VCaP (cell line): ENCODE results near the gene TADA2A.

Source experiments
- H3K27ac ChIP-seq: fragments of 450-650 bp; 2 replicates; pipeline ENCODE4 v1.5.1; 2017
- TF ChIP-seq, protein P1 (sequence below): fragments of 450-650 bp; conservative IDR thresholded peaks from 2 replicates; pipeline ENCODE4 v1.5.1; 2017; ENCODE audit warnings: mild to moderate bottlenecking, moderate library complexity

The TADA2A gene

GRCh38 chr17:37494971-37495370, 88.3 kb downstream of the TADA2A start:
- no peak overlapping the region for H3K27ac ChIP-seq
- TF ChIP-seq, protein P1, sequence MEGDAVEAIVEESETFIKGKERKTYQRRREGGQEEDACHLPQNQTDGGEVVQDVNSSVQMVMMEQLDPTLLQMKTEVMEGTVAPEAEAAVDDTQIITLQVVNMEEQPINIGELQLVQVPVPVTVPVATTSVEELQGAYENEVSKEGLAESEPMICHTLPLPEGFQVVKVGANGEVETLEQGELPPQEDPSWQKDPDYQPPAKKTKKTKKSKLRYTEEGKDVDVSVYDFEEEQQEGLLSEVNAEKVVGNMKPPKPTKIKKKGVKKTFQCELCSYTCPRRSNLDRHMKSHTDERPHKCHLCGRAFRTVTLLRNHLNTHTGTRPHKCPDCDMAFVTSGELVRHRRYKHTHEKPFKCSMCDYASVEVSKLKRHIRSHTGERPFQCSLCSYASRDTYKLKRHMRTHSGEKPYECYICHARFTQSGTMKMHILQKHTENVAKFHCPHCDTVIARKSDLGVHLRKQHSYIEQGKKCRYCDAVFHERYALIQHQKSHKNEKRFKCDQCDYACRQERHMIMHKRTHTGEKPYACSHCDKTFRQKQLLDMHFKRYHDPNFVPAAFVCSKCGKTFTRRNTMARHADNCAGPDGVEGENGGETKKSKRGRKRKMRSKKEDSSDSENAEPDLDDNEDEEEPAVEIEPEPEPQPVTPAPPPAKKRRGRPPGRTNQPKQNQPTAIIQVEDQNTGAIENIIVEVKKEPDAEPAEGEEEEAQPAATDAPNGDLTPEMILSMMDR, result no peak

DNA sequence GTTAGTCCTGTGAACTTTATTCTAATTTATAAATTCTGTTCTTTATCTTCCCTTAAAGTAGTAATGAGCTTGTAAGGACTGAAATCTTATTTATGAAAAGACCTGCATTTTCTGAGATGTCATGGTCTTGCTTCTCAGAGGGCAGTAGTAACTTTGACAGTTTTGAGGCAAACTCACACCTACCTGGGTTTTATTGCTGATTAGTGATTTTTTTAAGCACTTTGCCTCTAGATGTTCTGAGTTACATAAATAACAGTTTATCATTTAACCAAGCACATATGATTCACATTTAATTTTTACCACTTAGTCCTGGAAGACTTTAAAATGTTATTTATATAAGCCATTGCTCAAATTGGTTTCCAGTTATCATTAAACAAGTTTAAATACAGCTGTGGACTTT, 93.7 kb downstream of the TADA2A start:
- TF ChIP-seq, protein P1, result no peak
- no peak overlapping the region for H3K27ac ChIP-seq

DNA sequence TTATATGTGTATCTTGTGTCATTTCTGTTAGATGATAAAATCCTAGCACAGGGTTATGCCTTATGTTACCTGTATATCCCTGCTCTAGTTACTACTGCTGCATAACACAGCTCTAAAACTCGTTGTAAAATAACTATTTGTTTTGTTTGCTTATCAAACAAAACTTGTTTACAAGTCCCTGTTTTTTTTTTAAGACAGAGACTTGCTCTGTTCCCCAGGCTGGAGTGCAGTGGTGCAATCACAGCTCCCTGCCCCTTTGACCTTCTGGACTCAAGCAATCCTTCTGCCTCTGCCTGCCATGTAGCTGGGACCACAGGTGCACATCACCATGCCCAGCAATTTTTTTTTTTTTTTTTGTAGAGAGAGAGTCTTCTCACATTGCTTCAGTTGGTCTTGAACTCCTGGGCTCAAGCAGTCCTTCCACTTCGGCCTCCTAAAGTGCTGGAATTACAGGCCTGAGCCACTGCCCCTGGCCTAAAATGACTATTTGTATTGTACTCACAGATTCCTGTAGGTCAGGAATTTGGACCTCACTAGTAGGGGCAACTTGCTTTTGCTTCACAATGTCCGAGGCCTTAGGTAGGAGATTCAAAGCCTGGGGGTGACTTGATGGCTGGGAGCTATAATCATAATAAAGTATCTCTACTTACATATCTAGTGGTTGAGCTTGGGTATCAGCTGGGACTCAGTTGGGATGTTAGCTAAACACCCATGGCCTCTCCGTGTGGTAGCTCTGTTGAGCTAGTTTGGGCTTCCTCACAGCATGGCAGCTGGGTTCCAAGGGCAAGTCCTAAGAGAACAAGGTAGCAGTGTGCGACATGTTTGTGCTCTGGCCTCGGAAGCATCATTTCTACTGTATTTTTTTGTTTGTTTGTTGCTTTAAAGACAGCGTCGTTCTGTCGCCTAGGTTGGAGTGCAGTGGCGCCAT, 95.6 kb downstream of the TADA2A start:
- TF ChIP-seq, protein P1, result no peak
- peak overlapping the region; percentile 60 for H3K27ac ChIP-seq

DNA sequence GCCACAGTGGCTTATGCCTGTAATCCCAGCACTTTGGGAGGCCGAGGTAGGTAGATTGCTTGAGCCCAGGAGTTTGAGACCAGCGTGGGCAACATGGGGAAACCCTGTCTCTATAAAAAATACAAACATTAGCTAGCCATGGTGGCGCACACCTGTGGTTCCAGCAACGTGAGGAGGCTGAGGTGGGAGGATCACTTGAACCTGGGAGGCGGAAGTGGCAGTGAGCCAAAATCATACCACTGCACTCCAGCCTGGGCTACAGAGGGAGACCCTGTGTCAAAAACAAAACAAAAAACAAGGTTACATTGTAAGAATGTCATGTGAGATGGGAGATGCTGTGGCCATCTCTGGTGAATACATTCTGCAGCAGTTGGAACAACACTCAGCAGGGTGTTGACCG, 96.5 kb downstream of the TADA2A start:
- TF ChIP-seq, protein P1, result no peak
- no peak overlapping the region for H3K27ac ChIP-seq

- TF ChIP-seq, protein P1, result no peak
- no peak overlapping the region for H3K27ac ChIP-seq
Measured at GRCh38 chr17:37505333-37505732, 98.6 kb downstream of the TADA2A start.

DNA sequence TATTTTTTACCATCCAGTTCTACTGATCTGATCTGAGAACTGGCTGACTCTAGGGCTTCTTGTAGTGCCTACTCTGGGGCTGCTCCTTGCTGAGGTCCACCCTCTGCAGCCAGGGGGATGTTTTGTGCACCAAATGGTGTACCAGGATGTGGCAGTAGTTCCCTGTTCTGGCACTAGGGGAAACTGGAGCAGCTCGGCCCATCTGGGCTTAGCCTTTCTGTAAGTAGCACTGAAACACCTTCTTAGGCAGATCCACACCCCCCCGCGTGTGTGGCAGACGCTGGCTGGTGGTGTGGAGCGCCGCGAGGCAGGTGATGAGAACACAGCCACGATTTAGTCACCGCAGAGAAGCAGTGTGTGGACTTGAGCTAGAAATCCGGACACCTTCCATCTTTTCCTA, 100.0 kb downstream of the TADA2A start:
- TF ChIP-seq, protein P1, result peak; percentile 73
- H3K27ac ChIP-seq, result 0 out of 2 replicates have a peak overlapping the region, but pooled peaks have one; percentile 3

DNA sequence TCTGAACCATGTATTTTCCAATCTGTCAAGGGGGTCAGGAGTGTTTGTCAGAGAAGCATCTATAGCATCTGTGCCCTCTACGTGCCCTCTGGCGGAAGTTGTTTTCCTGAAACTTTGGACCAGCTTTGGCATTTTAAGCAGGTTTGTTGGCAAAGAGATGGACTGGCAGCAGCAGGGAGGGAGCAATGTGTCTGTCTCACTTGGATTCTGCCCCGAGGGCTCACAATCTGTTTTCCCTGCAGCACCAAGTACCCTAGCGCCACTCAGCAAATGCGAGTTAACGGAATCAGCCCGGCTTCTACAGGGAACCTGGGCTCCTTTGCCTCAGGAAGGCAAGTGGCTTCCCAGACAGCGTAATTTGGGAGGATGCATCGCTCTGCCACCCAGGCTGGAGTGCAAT, 100.4 kb downstream of the TADA2A start:
- TF ChIP-seq, protein P1, result no peak
- H3K27ac ChIP-seq, result 0 out of 2 replicates have a peak overlapping the region, but pooled peaks have one; percentile 3
